Measurements from ENCODE around the gene RTTN.
"Not testable (repeated sequence)": the region's sequence is repeated elsewhere in the genome, so short reads cannot be mapped to it uniquely, and the experiment has no call there.

RTTN gene

GRCh38 chr18:70021043-70021442, 184.4 kb downstream of the RTTN start:
- DNase-seq, result no peak

- DNase-seq, result no peak
Measured at GRCh38 chr18:70019991-70020390, 185.5 kb downstream of the RTTN start.

GRCh38 chr18:70019136-70019535, 186.4 kb downstream of the RTTN start:
- DNase-seq, result no peak

- DNase-seq, result no peak
Measured at GRCh38 chr18:70015127-70015526, 190.4 kb downstream of the RTTN start.

GRCh38 chr18:70005580-70005979, 199.9 kb downstream of the RTTN start:
- DNase-seq, result no peak

- DNase-seq, result no peak
Measured at GRCh38 chr18:70004696-70005095, 200.8 kb downstream of the RTTN start.

- DNase-seq, result no peak
Measured at GRCh38 chr18:69999656-70000055, 205.8 kb downstream of the RTTN start.

- DNase-seq, result no peak
Measured at GRCh38 chr18:69998523-69998987, 206.9 kb downstream of the RTTN start.

- no peak for DNase-seq
Measured at GRCh38 chr18:69996951-69997798, 208.3 kb downstream of the RTTN start.

GRCh38 chr18:69996417-69996816, 209.1 kb downstream of the RTTN start:
- no peak for DNase-seq

- DNase-seq, result no peak
Measured at GRCh38 chr18:69995774-69996173, 209.7 kb downstream of the RTTN start.

- DNase-seq, result no peak
Measured at GRCh38 chr18:69992776-69993175, 212.7 kb downstream of the RTTN start.

GRCh38 chr18:69987870-69988269, 217.6 kb downstream of the RTTN start:
- no peak for DNase-seq

- no peak for DNase-seq
Measured at GRCh38 chr18:69985239-69985638, 220.2 kb downstream of the RTTN start.

GRCh38 chr18:69982417-69982816, 223.1 kb downstream of the RTTN start:
- no peak for DNase-seq

- no peak for DNase-seq
Measured at GRCh38 chr18:69981948-69982347, 223.5 kb downstream of the RTTN start.

- no peak for DNase-seq
Measured at GRCh38 chr18:69980982-69981804, 224.3 kb downstream of the RTTN start.

- no peak for DNase-seq
Measured at GRCh38 chr18:69980509-69980908, 225.0 kb downstream of the RTTN start.

GRCh38 chr18:69978732-69979715, 226.5 kb downstream of the RTTN start:
- no peak for DNase-seq

- not testable (repeated sequence) for DNase-seq
Measured at GRCh38 chr18:69975294-69975693, 230.2 kb downstream of the RTTN start.

GRCh38 chr18:69974365-69974764, 231.1 kb downstream of the RTTN start:
- no peak for DNase-seq

GRCh38 chr18:69969491-69969890, 236.0 kb downstream of the RTTN start:
- no peak for DNase-seq

- peak; percentile 35 to 74 for DNase-seq
Measured at GRCh38 chr18:69968039-69968438, 237.4 kb downstream of the RTTN start.

All from NCI-H2081 (cell line).